GM12878 (cell line): Measurements from ENCODE around the gene ZNF154. TPM values are rescaled to one million over a fixed set of nuclear protein-coding genes. Genes with fewer than 3 reads are reported as not detected.

Experiments used
- CEBPZ ChIP-seq: fragments of 150-350 bp; IDR thresholded peaks from 2 replicates; pipeline ENCODE4 v1.6.1; 2016; ENCODE audit warnings: low read depth, low read length
- CREB1 ChIP-seq: IDR thresholded peaks from 2 replicates; pipeline ENCODE4 v1.6.1; 2012; ENCODE audit warnings: low read depth, mild to moderate bottlenecking, inconsistent platforms
- E2F8 ChIP-seq: fragments of 450-650 bp; IDR thresholded peaks from 2 replicates; pipeline ENCODE4 v1.6.1; 2018; ENCODE audit warnings: mild to moderate bottlenecking, low read depth, moderate library complexity; ENCODE audit not compliant: partially characterized antibody
- HDAC2 ChIP-seq: fragments of 200-600 bp; sonication (generic); IDR thresholded peaks from 2 replicates; pipeline ENCODE4 v1.6.1; 2017
- HDGF ChIP-seq: fragments of 450-650 bp; IDR thresholded peaks from 2 replicates; pipeline ENCODE4 v1.6.1; 2016; ENCODE audit warnings: antibody characterized with exemption
- IRF3 ChIP-seq: fragments of 450-650 bp; IDR thresholded peaks from 2 replicates; pipeline ENCODE4 v1.6.1; 2014; ENCODE audit warnings: mild to moderate bottlenecking
- IRF4 ChIP-seq: IDR thresholded peaks from 2 replicates; pipeline ENCODE4 v1.6.1; 2011; ENCODE audit warnings: low read depth, low read length
- MAX ChIP-seq: IDR thresholded peaks from 2 replicates; pipeline ENCODE4 v1.6.1; 2012; ENCODE audit warnings: low read depth, low read length, improper control_type of control experiment
- PBX3 ChIP-seq: IDR thresholded peaks from 2 replicates; pipeline ENCODE4 v1.6.1; 2011; ENCODE audit warnings: mild to moderate bottlenecking, low read depth, low read length, moderate library complexity; ENCODE audit not compliant: insufficient replicate concordance
- PML ChIP-seq: IDR thresholded peaks from 2 replicates; pipeline ENCODE4 v1.6.1; 2012; ENCODE audit warnings: low read length, inconsistent platforms
- POLR2AphosphoS2 ChIP-seq: IDR thresholded peaks from 2 replicates; pipeline ENCODE4 v1.6.1; 2011; ENCODE audit warnings: low read depth, mild to moderate bottlenecking, low read length, improper control_type of control experiment, moderate library complexity
- RELB ChIP-seq: fragments of 450-650 bp; IDR thresholded peaks from 2 replicates; pipeline ENCODE4 v1.6.1; 2017; ENCODE audit warnings: low read depth, mild to moderate bottlenecking, moderate library complexity
- SMARCA5 ChIP-seq: fragments of 450-650 bp; IDR thresholded peaks from 2 replicates; pipeline ENCODE4 v1.6.1; 2017; ENCODE audit warnings: mild to moderate bottlenecking
- SUPT20H ChIP-seq: IDR thresholded peaks from 2 replicates; pipeline ENCODE4 v1.6.1; 2011; ENCODE audit warnings: low read depth, mild to moderate bottlenecking, low read length, moderate library complexity, borderline replicate concordance; ENCODE audit not compliant: control insufficient read depth
- ZBTB33 ChIP-seq: fragments of 450-650 bp; IDR thresholded peaks from 2 replicates; pipeline ENCODE4 v1.6.1; 2017; ENCODE audit warnings: mild to moderate bottlenecking
- polyA plus RNA-seq, 11 experiments: library from polyadenylated mRNA; depleted of rRNA in 4 of 11; unstranded in 6 of 11; stranded (reverse) in 5 of 11; fragments of >200 nt; fragmentation: Nextera tagmentation in 4 of 11; fragmentation: Illumina TruSeq in 1 of 11; extraction: Ambion mirVana in 4 of 11; extraction: Trizol in 1 of 11; gene quantifications; 1 replicate in 1 of 11; 2 replicates in 10 of 11; pipeline versions ENCODE4 v1.2.1 to v1.2.3, GENCODE V29; 2011 to 2016; ENCODE audit warnings: inconsistent platforms in 2 of 11, missing spikeins in 2 of 11, low read depth in 1 of 11
- total RNA-seq, 4 experiments: library from RNA; depleted of rRNA in 3 of 4; stranded (reverse); fragments of >200 nt in 3 of 4; fragmentation: Illumina TruSeq in 1 of 4; extraction: Trizol in 1 of 4; gene quantifications; 2 replicates each; pipeline versions ENCODE4 v1.2.1 to v1.2.3, GENCODE V29; 2013 to 2021

The ZNF154 gene
- total and polyA plus RNA-seq, 10 of the 15 experiments (the other 5 are each of a cell fraction or from before 2014, with no cell fraction given): 0.22 to 1.9 (median 1.1) TPM

- TF ChIP-seq CEBPZ: peak; percentile 76
- TF ChIP-seq PBX3: peak; percentile 97
- TF ChIP-seq PML: peak; percentile 46; the same call in 1 of the 2 replicates
- peak; percentile 46 for TF ChIP-seq E2F8
- TF ChIP-seq MAX: 0 out of 2 replicates have a peak, but pooled peaks have one; percentile 14
- TF ChIP-seq IRF4: no peak
- TF ChIP-seq IRF3: 0 out of 2 replicates have a peak, but pooled peaks have one; percentile 25
- no peak for TF ChIP-seq SUPT20H
- peak; percentile 73 for TF ChIP-seq CREB1
- TF ChIP-seq ZBTB33: peak; percentile 99
- peak; percentile 61; the same call in 1 of the 2 replicates for TF ChIP-seq POLR2AphosphoS2
- TF ChIP-seq HDAC2: no peak
- TF ChIP-seq HDGF: 0 out of 2 replicates have a peak, but pooled peaks have one; percentile 28
- peak; percentile 41; the same call in 1 of the 2 replicates for TF ChIP-seq RELB
- TF ChIP-seq SMARCA5: no peak
Observed at GRCh38 chr19:57746580-57747471, 37.8 kb upstream of the ZNF154 start, which contains the start of gene ZNF776 (continued).
